IPS DF 4.7 (cell line): ENCODE data around the gene SHISAL2A.
"Not testable (repeated sequence)": the region's sequence is repeated elsewhere in the genome, so short reads cannot be mapped to it uniquely, and the experiment has no call there.

ENCODE experiments used
- DNase-seq: peaks from one replicate; pipeline ENCODE4 v3.0.0-alpha.2; 2013; ENCODE audit warnings: low spot score; ENCODE audit errors: extremely low read depth

The SHISAL2A gene

GRCh38 chr1:52683367-52683940 lies 50.5 kb downstream of the SHISAL2A start:
- DNase-seq = no peak

GRCh38 chr1:52684545-52684944 lies 51.6 kb downstream of the SHISAL2A start:
- DNase-seq = no peak

- not testable (repeated sequence) for DNase-seq
Observed at GRCh38 chr1:52686261-52686751, 53.3 kb downstream of the SHISAL2A start.

- no peak for DNase-seq
Observed at GRCh38 chr1:52686830-52687229, 53.9 kb downstream of the SHISAL2A start.

- no peak for DNase-seq
Observed at GRCh38 chr1:52691821-52692220, 58.9 kb downstream of the SHISAL2A start.

- no peak for DNase-seq
Observed at GRCh38 chr1:52692697-52693096, 59.7 kb downstream of the SHISAL2A start.

GRCh38 chr1:52693351-52693750 lies 60.4 kb downstream of the SHISAL2A start:
- not testable (repeated sequence) for DNase-seq

GRCh38 chr1:52693843-52694242 lies 60.9 kb downstream of the SHISAL2A start:
- no peak for DNase-seq

GRCh38 chr1:52695627-52696026 lies 62.7 kb downstream of the SHISAL2A start:
- no peak for DNase-seq

GRCh38 chr1:52697795-52698674 lies 65.1 kb downstream of the SHISAL2A start, which contains the start of gene COA7:
Gene COA7, minus strand, starts transcription at chr1:52698347. Its CDS starts 21 bp downstream, at chr1:52698326.
- DNase-seq = peak; percentile 38

GRCh38 chr1:52702886-52703787 lies 70.2 kb downstream of the SHISAL2A start:
- DNase-seq = peak; percentile 85

- no peak for DNase-seq
Observed at GRCh38 chr1:52706136-52706670, 73.2 kb downstream of the SHISAL2A start.
